Neuronal stem cell (in vitro differentiated cells): ENCODE results near the gene FBXL7.

ENCODE experiments used
- DNase-seq: peaks from one replicate; pipeline ENCODE4 v3.0.0-alpha.2; 2013; ENCODE audit warnings: low spot score
- H2AFZ ChIP-seq: one replicate; pipeline ENCODE4 v1.6.1; 2013; ENCODE audit warnings: mild to moderate bottlenecking, low read length, inconsistent platforms
- H2AK5ac ChIP-seq: 2 replicates; pipeline ENCODE4 v1.6.1; 2013; ENCODE audit warnings: low read depth, mild to moderate bottlenecking, inconsistent platforms, low read length, moderate library complexity, mixed read lengths
- H2BK120ac ChIP-seq: 2 replicates; pipeline ENCODE4 v1.6.1; 2013; ENCODE audit warnings: low read depth, mild to moderate bottlenecking, inconsistent platforms, low read length, moderate library complexity, mixed read lengths
- H2BK12ac ChIP-seq: one replicate; pipeline ENCODE4 v1.6.1; 2013; ENCODE audit warnings: low read length, inconsistent platforms
- H2BK15ac ChIP-seq: 2 replicates; pipeline ENCODE4 v1.6.1; 2013; ENCODE audit warnings: mild to moderate bottlenecking, low read length, inconsistent platforms, mixed read lengths
- H2BK5ac ChIP-seq: one replicate; pipeline ENCODE4 v1.6.1; 2013; ENCODE audit warnings: inconsistent platforms, mild to moderate bottlenecking, low read length, moderate library complexity
- H3K14ac ChIP-seq: one replicate; pipeline ENCODE4 v1.6.1; 2013; ENCODE audit warnings: low read length, inconsistent platforms
- H3K18ac ChIP-seq: 2 replicates; pipeline ENCODE4 v1.6.1; 2013; ENCODE audit warnings: low read length, inconsistent platforms
- H3K23ac ChIP-seq: 2 replicates; pipeline ENCODE4 v1.6.1; 2013; ENCODE audit warnings: low read depth, mild to moderate bottlenecking, mixed read lengths, low read length, inconsistent platforms; ENCODE audit not compliant: poor library complexity
- H3K27ac ChIP-seq: replicated peaks from 3 replicates; pipeline ENCODE4 v1.5.1; 2013; ENCODE audit warnings: low read length, inconsistent platforms
- H3K27me3 ChIP-seq, 3 experiments: 2 replicates each; pipeline ENCODE4 v1.6.1; 2013; ENCODE audit warnings: low read length in 3 of 3, mild to moderate bottlenecking in 2 of 3, inconsistent platforms in 1 of 3, low read depth in 1 of 3, mixed read lengths in 1 of 3, moderate library complexity in 1 of 3; ENCODE audit not compliant: control insufficient read depth in 3 of 3, insufficient read depth in 3 of 3
- H3K36me3 ChIP-seq, 2 donors: replicated peaks in 1 of 2; 2 replicates each; pipeline ENCODE4 v1.6.1; 2013; ENCODE audit warnings: low read length in 2 of 2; ENCODE audit not compliant: control insufficient read depth in 2 of 2, insufficient read depth in 2 of 2
- H3K4ac ChIP-seq: 2 replicates; pipeline ENCODE4 v1.6.1; 2013; ENCODE audit warnings: inconsistent platforms, mild to moderate bottlenecking, low read length, moderate library complexity
- H3K4me1 ChIP-seq, 2 donors: 1 replicate in 1 of 2; 2 replicates in 1 of 2; pipeline ENCODE4 v1.6.1; 2013; ENCODE audit warnings: low read length in 2 of 2, low read depth in 1 of 2; ENCODE audit not compliant: control insufficient read depth in 2 of 2, insufficient read depth in 1 of 2
- H3K4me2 ChIP-seq: one replicate; pipeline ENCODE4 v1.6.1; 2013; ENCODE audit warnings: mild to moderate bottlenecking, low read length, inconsistent platforms; ENCODE audit not compliant: insufficient read depth, poor library complexity, severe bottlenecking
- H3K4me3 ChIP-seq, 2 donors: 2 replicates each; pipeline ENCODE4 v1.5.1; 2013; ENCODE audit warnings: low read length in 2 of 2, mild to moderate bottlenecking in 2 of 2, inconsistent platforms in 1 of 2, moderate library complexity in 1 of 2
- H3K79me1 ChIP-seq: one replicate; pipeline ENCODE4 v1.6.1; 2013; ENCODE audit warnings: low read depth, mild to moderate bottlenecking, inconsistent platforms, low read length, moderate library complexity
- H3K9ac ChIP-seq: one replicate; pipeline ENCODE4 v1.6.1; 2013; ENCODE audit warnings: mild to moderate bottlenecking, low read depth, low read length, inconsistent platforms; ENCODE audit not compliant: poor library complexity
- H3K9me3 ChIP-seq, 2 donors: replicated peaks in 1 of 2; 2 replicates each; pipeline versions ENCODE3 to v1.6.1; 2013; ENCODE audit warnings: low read length in 2 of 2, mild to moderate bottlenecking in 2 of 2, inconsistent platforms in 1 of 2, low read depth in 1 of 2, mixed read lengths in 1 of 2, moderate library complexity in 1 of 2; ENCODE audit not compliant: control insufficient read depth in 2 of 2, insufficient read depth in 1 of 2
- H4K8ac ChIP-seq: one replicate; pipeline ENCODE4 v1.6.1; 2013; ENCODE audit warnings: low read depth, mild to moderate bottlenecking, inconsistent platforms, low read length, moderate library complexity
- H4K91ac ChIP-seq: one replicate; pipeline ENCODE4 v1.6.1; 2013; ENCODE audit warnings: low read length, low read depth, mild to moderate bottlenecking, inconsistent platforms; ENCODE audit not compliant: poor library complexity
- WGBS, 2 donors: extraction: QIAGEN DNeasy Blood & Tissue Kit; methylation state at CpG; one replicate each; pipeline ENCODE4 v1.1.7; 2013; ENCODE audit warnings: missing lambda C conversion rate in 2 of 2, mixed read lengths in 1 of 2; ENCODE audit not compliant: insufficient read length in 2 of 2, insufficient replicate concordance in 1 of 2; ENCODE audit errors: extremely low coverage in 2 of 2; 5-methylcytosine and 5-hydroxymethylcytosine counted together

FBXL7 gene

GRCh38 chr5:15719784-15720183 is 219.8 kb downstream of the FBXL7 start:
- H3K9me3 ChIP-seq = no peaks in the 10 kb centered on the region
- no peak overlapping the region for H4K8ac ChIP-seq
- no peaks in the 10 kb centered on the region for H3K27me3 ChIP-seq
- WGBS, 2 donors = no CpG with 5 or more reads among the region's 4 CpGs
- no peak overlapping the region for H3K4me2 ChIP-seq
- H3K4me3 ChIP-seq = no peak overlapping the region
- no peak overlapping the region for H3K14ac ChIP-seq
- H2BK120ac ChIP-seq = no peak overlapping the region
- H2BK12ac ChIP-seq = no peak overlapping the region
- no peak overlapping the region for H2AFZ ChIP-seq
- H2BK5ac ChIP-seq = no peak overlapping the region
- H3K27ac ChIP-seq = no peak overlapping the region
- H3K18ac ChIP-seq = no peak overlapping the region
- H3K4me1 ChIP-seq = peaks cover 0 to 2% of the 10 kb centered on the region in 2 donors
- no peak overlapping the region for H3K9ac ChIP-seq
- no peak overlapping the region for H2AK5ac ChIP-seq
- H4K91ac ChIP-seq = no peak overlapping the region
- no peaks in the 10 kb centered on the region for H3K36me3 ChIP-seq
- no peak for DNase-seq
- H2BK15ac ChIP-seq = no peak overlapping the region
- H3K23ac ChIP-seq = no peak overlapping the region
- no peaks in the 10 kb centered on the region for H3K79me1 ChIP-seq
- H3K4ac ChIP-seq = no peak overlapping the region

- H4K91ac ChIP-seq = no peak overlapping the region
- H3K23ac ChIP-seq = no peak overlapping the region
- H3K4me1 ChIP-seq = peaks cover 0 to 2% of the 10 kb centered on the region in 2 donors
- no peak overlapping the region for H3K9ac ChIP-seq
- no peak overlapping the region for H2BK12ac ChIP-seq
- no peak for DNase-seq
- no peaks in the 10 kb centered on the region for H3K9me3 ChIP-seq
- H3K4ac ChIP-seq = no peak overlapping the region
- H2AK5ac ChIP-seq = no peak overlapping the region
- H3K27ac ChIP-seq = no peak overlapping the region
- H3K4me2 ChIP-seq = no peak overlapping the region
- H3K4me3 ChIP-seq = no peak overlapping the region
- no peak overlapping the region for H2AFZ ChIP-seq
- H3K79me1 ChIP-seq = peaks cover 2% of the 10 kb centered on the region
- H2BK15ac ChIP-seq = no peak overlapping the region
- H3K14ac ChIP-seq = no peak overlapping the region
- H2BK120ac ChIP-seq = no peak overlapping the region
- no peak overlapping the region for H3K18ac ChIP-seq
- no peak overlapping the region for H2BK5ac ChIP-seq
- H3K36me3 ChIP-seq = no peaks in the 10 kb centered on the region
- H4K8ac ChIP-seq = no peak overlapping the region
- H3K27me3 ChIP-seq = no peaks in the 10 kb centered on the region
Measured at GRCh38 chr5:15720515-15720914, 220.5 kb downstream of the FBXL7 start.

GRCh38 chr5:15722305-15722704 is 222.3 kb downstream of the FBXL7 start:
- H3K27ac ChIP-seq = no peak overlapping the region
- peaks cover 3% of the 10 kb centered on the region for H3K79me1 ChIP-seq
- no CpG with 5 or more reads among the region's 7 CpGs for WGBS, 2 donors
- H4K8ac ChIP-seq = no peak overlapping the region
- no peaks in the 10 kb centered on the region for H3K36me3 ChIP-seq
- no peak for DNase-seq
- H4K91ac ChIP-seq = no peak overlapping the region
- H3K4me3 ChIP-seq = no peak overlapping the region
- no peak overlapping the region for H2BK12ac ChIP-seq
- no peaks in the 10 kb centered on the region for H3K27me3 ChIP-seq
- H3K14ac ChIP-seq = no peak overlapping the region
- H3K18ac ChIP-seq = no peak overlapping the region
- H2BK5ac ChIP-seq = no peak overlapping the region
- no peak overlapping the region for H3K9ac ChIP-seq
- H3K4me2 ChIP-seq = no peak overlapping the region
- H2AK5ac ChIP-seq = no peak overlapping the region
- no peak overlapping the region for H3K23ac ChIP-seq
- H3K9me3 ChIP-seq = peaks cover 2 to 11% of the 10 kb centered on the region in 2 donors
- H2BK120ac ChIP-seq = no peak overlapping the region
- no peak overlapping the region for H2AFZ ChIP-seq
- no peak overlapping the region for H3K4ac ChIP-seq
- H2BK15ac ChIP-seq = no peak overlapping the region
- peaks cover 0 to 2% of the 10 kb centered on the region in 2 donors for H3K4me1 ChIP-seq

GRCh38 chr5:15727375-15727774 is 227.4 kb downstream of the FBXL7 start:
- no peak for DNase-seq
- no peaks in the 10 kb centered on the region for H3K36me3 ChIP-seq
- H3K9me3 ChIP-seq = peaks cover 4 to 18% of the 10 kb centered on the region in 2 donors
- H3K18ac ChIP-seq = no peak overlapping the region
- no peak overlapping the region for H3K14ac ChIP-seq
- H2BK15ac ChIP-seq = no peak overlapping the region
- no peak overlapping the region for H3K4ac ChIP-seq
- no peak overlapping the region for H2AFZ ChIP-seq
- H2BK120ac ChIP-seq = no peak overlapping the region
- H2BK12ac ChIP-seq = no peak overlapping the region
- H3K79me1 ChIP-seq = peaks cover 3% of the 10 kb centered on the region
- H3K4me2 ChIP-seq = no peak overlapping the region
- H3K4me3 ChIP-seq = no peak overlapping the region
- H4K8ac ChIP-seq = no peak overlapping the region
- H3K9ac ChIP-seq = no peak overlapping the region
- H2AK5ac ChIP-seq = no peak overlapping the region
- no peak overlapping the region for H2BK5ac ChIP-seq
- H3K27me3 ChIP-seq = no peaks in the 10 kb centered on the region
- no peaks in the 10 kb centered on the region for H3K4me1 ChIP-seq
- no peak overlapping the region for H3K27ac ChIP-seq
- H4K91ac ChIP-seq = no peak overlapping the region
- no peak overlapping the region for H3K23ac ChIP-seq
